Kidney (tissue), 14 donors: ENCODE data around the gene RIN1. TPM values are rescaled to one million over a fixed set of nuclear protein-coding genes. Genes with fewer than 3 reads are reported as not detected.

Source experiments
- DNase-seq, 5 donors: peaks; one replicate each; pipeline ENCODE4 v3.0.0-alpha.2; 2013 to 2020
- FAIRE-seq: peaks from 2 replicates; lab custom pipeline; 2012; peaks lifted over from hg19 to GRCh38; lab: Jason Lieb, UNC
- H3K27ac ChIP-seq, 2 donors: one replicate each; pipeline ENCODE4 v1.7.0; 2013; ENCODE audit warnings: low read depth in 2 of 2, low read length in 2 of 2, inconsistent platforms in 1 of 2
- H3K27me3 ChIP-seq: one replicate; pipeline ENCODE4 v1.7.1; 2013; ENCODE audit warnings: low read length, inconsistent platforms; ENCODE audit not compliant: control insufficient read depth, insufficient read depth
- H3K36me3 ChIP-seq, 3 donors: one replicate each; pipeline versions ENCODE4 v1.7.0 to v1.7.1; 2013; ENCODE audit warnings: low read length in 3 of 3, control low read depth in 1 of 3, inconsistent platforms in 1 of 3; ENCODE audit not compliant: insufficient read depth in 3 of 3, control insufficient read depth in 2 of 3
- H3K4me1 ChIP-seq, 3 donors: one replicate each; pipeline versions ENCODE4 v1.7.0 to v1.7.1; 2013; ENCODE audit warnings: low read length in 3 of 3, inconsistent platforms in 1 of 3, low read depth in 1 of 3; ENCODE audit not compliant: control insufficient read depth in 2 of 3, insufficient read depth in 2 of 3
- H3K4me3 ChIP-seq, 3 donors: one replicate each; pipeline versions ENCODE4 v1.7.0 to v1.8.1; 2013; ENCODE audit warnings: low read length in 3 of 3, control low read depth in 1 of 3, inconsistent platforms in 1 of 3
- H3K9ac ChIP-seq, 3 donors: one replicate each; pipeline versions ENCODE4 v1.7.0 to v1.7.1; 2013; ENCODE audit warnings: low read length in 3 of 3, control low read depth in 1 of 3, inconsistent platforms in 1 of 3
- H3K9me3 ChIP-seq, 3 donors: one replicate each; pipeline versions ENCODE4 v1.7.0 to v1.7.1; 2013; ENCODE audit warnings: low read length in 3 of 3, control low read depth in 1 of 3, inconsistent platforms in 1 of 3; ENCODE audit not compliant: control insufficient read depth in 2 of 3, insufficient read depth in 1 of 3
- CTCF ChIP-seq: IDR thresholded peaks from 3 replicates; pipeline ENCODE4 v1.5.1; 2012; ENCODE audit warnings: mild to moderate bottlenecking, moderate library complexity, borderline replicate concordance; ENCODE audit not compliant: insufficient read depth; ENCODE audit errors: extremely low read depth
- intact Hi-C: fragments of 100-400 bp; cut with DNase I; formaldehyde crosslinking; loops from one replicate; pipeline ENCODE4 v1.11.1; 2022
- polyA plus RNA-seq: library from polyadenylated mRNA; stranded (reverse); fragments of 350-450 nt; fragmentation: Illumina TruSeq; extraction: RNeasy Lipid Tissue Mini Kit (QIAGEN cat#74804); gene quantifications from one replicate; pipeline ENCODE4 v1.2.3, GENCODE V29; 2014; ENCODE audit warnings: low read depth, low replicate concordance; ENCODE audit not compliant: insufficient read depth
- total RNA-seq: library from RNA; stranded (reverse); fragmentation: NEBNext Ultra II Directional; extraction: Animal tissue kit (Norgen Biotek cat#: 25700); gene quantifications from one replicate; pipeline ENCODE4 v1.2.1, GENCODE V29; 2021
- donor health status: control.
- donor health status: control.
- donor health status: control.
- donor health status: control.
- donor health status: control.
- donor health status: DM: yes; HTN: yes; CAD: no.
- donor health status: Normal renal cell carcinoma (clear cell type).

The RIN1 gene
- total and polyA plus RNA-seq, 2 donors from 2014 or later: 2.3 to 9.2 TPM

GRCh38 chr11:66324664-66325063 lies 11.6 kb downstream of the RIN1 start:
- Histone ChIP-seq H3K36me3 (no peaks in the 10 kb centered on the region), H3K27ac (no peak overlapping the region), H3K4me1 (peaks cover 0 to 17% (median 11%) of the 10 kb centered on the region in 3 donors), H3K27me3 (no peaks in the 10 kb centered on the region), H3K9me3 (no peaks in the 10 kb centered on the region), H3K4me3 (no peak overlapping the region), H3K9ac (no peak overlapping the region)
- FAIRE-seq (no peak), DNase-seq (no peak)
- no peak for TF ChIP-seq CTCF
- intact Hi-C loops: no loop called here

- no peak overlapping the region for H3K9ac ChIP-seq
- no peaks in the 10 kb centered on the region for H3K36me3 ChIP-seq
- DNase-seq (no peak), FAIRE-seq (no peak)
- H3K27ac ChIP-seq: no peak overlapping the region
- no peaks in the 10 kb centered on the region for H3K27me3 ChIP-seq
- TF ChIP-seq CTCF: no peak
- H3K4me3 ChIP-seq: no peak overlapping the region
- peaks cover 0 to 19% (median 10%) of the 10 kb centered on the region in 3 donors for H3K4me1 ChIP-seq
- intact Hi-C loops: no loop called here
- no peaks in the 10 kb centered on the region for H3K9me3 ChIP-seq
These were observed 12.6 kb downstream of the RIN1 start for GRCh38 chr11:66323684-66324083.

GRCh38 chr11:66322732-66323427 lies 13.4 kb downstream of the RIN1 start:
- no peak for TF ChIP-seq CTCF
- no peaks in the 10 kb centered on the region for H3K36me3 ChIP-seq
- DNase-seq (peak in 1 of 5 donors; percentile 89), FAIRE-seq (no peak)
- H3K4me3 ChIP-seq: no peak overlapping the region
- intact Hi-C loops: no loop called here
- H3K27ac ChIP-seq: no peak overlapping the region
- H3K9me3 ChIP-seq: no peaks in the 10 kb centered on the region
- H3K27me3 ChIP-seq: no peaks in the 10 kb centered on the region
- no peak overlapping the region for H3K9ac ChIP-seq
- peaks cover 2 to 16% (median 3%) of the 10 kb centered on the region in 3 donors for H3K4me1 ChIP-seq
